22Rv1 (cell line): ENCODE data around the gene KISS1R.

Experiments used
- CTCF ChIP-seq: fragments of 450-650 bp; IDR thresholded peaks from 2 replicates; pipeline ENCODE4 v1.5.1; 2017; ENCODE audit warnings: mild to moderate bottlenecking
- ZFX ChIP-seq: fragments of 450-650 bp; IDR thresholded peaks from 2 replicates; pipeline ENCODE4 v1.6.1; 2017; ENCODE audit warnings: antibody characterized with exemption, borderline replicate concordance

GRCh38 chr19:956766-957440, 39.8 kb downstream of the KISS1R start:
- TF ChIP-seq CTCF (no peak), ZFX (no peak)
